ENCODE measurements around the gene TARDBP. TPM values are rescaled to one million over a fixed set of nuclear protein-coding genes. Genes with fewer than 3 reads are reported as not detected.

Gene TARDBP
- total RNA-seq, 1 experiment from 2014 or later: 196 TPM

GRCh38 chr1:11024874-11025203, 12.4 kb downstream of the TARDBP start:
- Histone ChIP-seq H3K4me1 (ENCODE audit: control insufficient read depth, insufficient read depth, low read length) (no peaks in the 10 kb centered on the region), H3K9me3 (ENCODE audit: control insufficient read depth, insufficient read depth, low read depth, low read length) (no peaks in the 10 kb centered on the region), H3K4me3 (ENCODE audit: low read depth in 2 of 2, low read length in 2 of 2) (no peak overlapping the region), H3K36me3 (ENCODE audit: control insufficient read depth, insufficient read depth, low read length) (peaks cover 37% of the 10 kb centered on the region), H3K27me3 (ENCODE audit: control insufficient read depth, insufficient read depth, low read length) (no peaks in the 10 kb centered on the region), H3K27ac (ENCODE audit: low read length) (no peak overlapping the region)
- intact Hi-C loops (cut with micrococcal nuclease; ENCODE audit: unreplicated experiment) (no loop called here), in situ Hi-C loops (cut with HindIII; ENCODE audit: low pct_unique_long_range_greater_than_20kb, low sequenced_read_pairs) (no loop called here)
- ATAC-seq (no peak), DNase-seq (ENCODE audit: low read depth, low spot score) (no peak)
- ChIA-PET CTCF (no interaction called here), POLR2A (no interaction called here)
- BruUV-seq (replicated peaks): TSS peak; percentile 12
- TF ChIP-seq POLR2AphosphoS5 (IDR thresholded peaks at IDR 0.05; ENCODE audit: low read depth, low read length) (0 out of 2 replicates have a peak, but pooled peaks have one; percentile 24), TCF7L2 (IDR thresholded peaks at IDR 0.05; ENCODE audit: low read depth, low read length) (no peak)

- ChIA-PET POLR2A (no interaction called here), CTCF (no interaction called here)
- no peaks in the 10 kb centered on the region for H3K4me1 ChIP-seq (ENCODE audit: control insufficient read depth, insufficient read depth, low read length)
- H3K27ac ChIP-seq (ENCODE audit: low read length): no peak overlapping the region
- H3K4me3 ChIP-seq (ENCODE audit: low read depth in 2 of 2, low read length in 2 of 2): no peak overlapping the region
- in situ Hi-C loops (cut with HindIII; ENCODE audit: low pct_unique_long_range_greater_than_20kb, low sequenced_read_pairs): no loop called here
- no peaks in the 10 kb centered on the region for H3K27me3 ChIP-seq (ENCODE audit: control insufficient read depth, insufficient read depth, low read length)
- no peaks in the 10 kb centered on the region for H3K9me3 ChIP-seq (ENCODE audit: control insufficient read depth, insufficient read depth, low read depth, low read length)
- TF ChIP-seq TCF7L2 (IDR thresholded peaks at IDR 0.05; ENCODE audit: low read depth, low read length) (no peak), POLR2AphosphoS5 (IDR thresholded peaks at IDR 0.05; ENCODE audit: low read depth, low read length) (no peak), SIN3A (IDR thresholded peaks at IDR 0.05; ENCODE audit: borderline replicate concordance, insufficient read depth, low read depth, low read length) (no peak), REST (IDR thresholded peaks at IDR 0.05; ENCODE audit: insufficient read depth in 1 of 2, low read depth in 2 of 2, low read length in 1 of 2) (no peak)
- TF ChIP-seq, protein P1, sequence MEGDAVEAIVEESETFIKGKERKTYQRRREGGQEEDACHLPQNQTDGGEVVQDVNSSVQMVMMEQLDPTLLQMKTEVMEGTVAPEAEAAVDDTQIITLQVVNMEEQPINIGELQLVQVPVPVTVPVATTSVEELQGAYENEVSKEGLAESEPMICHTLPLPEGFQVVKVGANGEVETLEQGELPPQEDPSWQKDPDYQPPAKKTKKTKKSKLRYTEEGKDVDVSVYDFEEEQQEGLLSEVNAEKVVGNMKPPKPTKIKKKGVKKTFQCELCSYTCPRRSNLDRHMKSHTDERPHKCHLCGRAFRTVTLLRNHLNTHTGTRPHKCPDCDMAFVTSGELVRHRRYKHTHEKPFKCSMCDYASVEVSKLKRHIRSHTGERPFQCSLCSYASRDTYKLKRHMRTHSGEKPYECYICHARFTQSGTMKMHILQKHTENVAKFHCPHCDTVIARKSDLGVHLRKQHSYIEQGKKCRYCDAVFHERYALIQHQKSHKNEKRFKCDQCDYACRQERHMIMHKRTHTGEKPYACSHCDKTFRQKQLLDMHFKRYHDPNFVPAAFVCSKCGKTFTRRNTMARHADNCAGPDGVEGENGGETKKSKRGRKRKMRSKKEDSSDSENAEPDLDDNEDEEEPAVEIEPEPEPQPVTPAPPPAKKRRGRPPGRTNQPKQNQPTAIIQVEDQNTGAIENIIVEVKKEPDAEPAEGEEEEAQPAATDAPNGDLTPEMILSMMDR (IDR thresholded peaks at IDR 0.05): no peak
- ATAC-seq (no peak), DNase-seq (ENCODE audit: low read depth, low spot score) (no peak)
- intact Hi-C loops (cut with micrococcal nuclease; ENCODE audit: unreplicated experiment): no loop called here
- BruUV-seq (replicated peaks): no TSS peak
- H3K36me3 ChIP-seq (ENCODE audit: control insufficient read depth, insufficient read depth, low read length): peaks cover 32% of the 10 kb centered on the region
Measured at GRCh38 chr1:11025618-11026017, 13.2 kb downstream of the TARDBP start.

GRCh38 chr1:11026052-11026451, 13.6 kb downstream of the TARDBP start:
- in situ Hi-C loops (cut with HindIII; ENCODE audit: low pct_unique_long_range_greater_than_20kb, low sequenced_read_pairs) (no loop called here), intact Hi-C loops (cut with micrococcal nuclease; ENCODE audit: unreplicated experiment) (no loop called here)
- Histone ChIP-seq H3K27ac (ENCODE audit: low read length) (no peak overlapping the region), H3K27me3 (ENCODE audit: control insufficient read depth, insufficient read depth, low read length) (no peaks in the 10 kb centered on the region), H3K4me1 (ENCODE audit: control insufficient read depth, insufficient read depth, low read length) (no peaks in the 10 kb centered on the region), H3K36me3 (ENCODE audit: control insufficient read depth, insufficient read depth, low read length) (peaks cover 32% of the 10 kb centered on the region), H3K9me3 (ENCODE audit: control insufficient read depth, insufficient read depth, low read depth, low read length) (no peaks in the 10 kb centered on the region), H3K4me3 (ENCODE audit: low read depth in 2 of 2, low read length in 2 of 2) (no peak overlapping the region)
- TF ChIP-seq SIN3A (IDR thresholded peaks at IDR 0.05; ENCODE audit: borderline replicate concordance, insufficient read depth, low read depth, low read length) (no peak), REST (IDR thresholded peaks at IDR 0.05; ENCODE audit: insufficient read depth in 1 of 2, low read depth in 2 of 2, low read length in 1 of 2) (no peak), POLR2AphosphoS5 (IDR thresholded peaks at IDR 0.05; ENCODE audit: low read depth, low read length) (no peak), TCF7L2 (IDR thresholded peaks at IDR 0.05; ENCODE audit: low read depth, low read length) (no peak)
- TF ChIP-seq, protein P1 (IDR thresholded peaks at IDR 0.05): no peak
- POLR2A ChIA-PET: no interaction called here
- CTCF ChIA-PET: no interaction called here
- no peak for ATAC-seq
- DNase-seq (ENCODE audit: low read depth, low spot score): no peak
- no TSS peak for BruUV-seq (replicated peaks)

Measured in Panc1 (cell line).